KOPT-K1 (cell line): Measurements from ENCODE around the gene COLQ.
"Not testable (repeated sequence)": the region's sequence is repeated elsewhere in the genome, so short reads cannot be mapped to it uniquely, and the experiment has no call there.

ENCODE experiments used
- H3K27ac ChIP-seq: fragments of 200-600 bp; sonication (generic); 2 replicates; pipeline ENCODE4 v1.5.1; 2016; ENCODE audit warnings: antibody characterized with exemption, mild to moderate bottlenecking, low read depth, low read length; ENCODE audit not compliant: poor library complexity, severe bottlenecking
- H3K36me3 ChIP-seq: fragments of 200-600 bp; sonication (generic); 2 replicates; pipeline ENCODE4 v1.5.1; 2017; ENCODE audit warnings: antibody characterized with exemption, mild to moderate bottlenecking, low read length, moderate library complexity; ENCODE audit not compliant: insufficient read depth
- H3K9me3 ChIP-seq: fragments of 200-600 bp; sonication (generic); 2 replicates; pipeline ENCODE4 v1.5.1; 2017; ENCODE audit warnings: antibody characterized with exemption, low read length, mild to moderate bottlenecking; ENCODE audit not compliant: insufficient read depth, poor library complexity, severe bottlenecking

The COLQ gene

GRCh38 chr3:15410966-15411365 is 110.5 kb downstream of the COLQ start:
- not testable (repeated sequence) for H3K9me3 ChIP-seq, H3K27ac ChIP-seq
- H3K36me3 ChIP-seq: peaks cover 78% of the 10 kb centered on the region

- Histone ChIP-seq H3K36me3 (peaks cover 66% of the 10 kb centered on the region), H3K27ac (no peak overlapping the region), H3K9me3 (no peaks in the 10 kb centered on the region)
Observed at GRCh38 chr3:15409774-15410173, 111.7 kb downstream of the COLQ start.

GRCh38 chr3:15409239-15409638 is 112.3 kb downstream of the COLQ start:
- Histone ChIP-seq H3K36me3 (peaks cover 60% of the 10 kb centered on the region), H3K9me3 (no peaks in the 10 kb centered on the region), H3K27ac (no peak overlapping the region)

GRCh38 chr3:15405448-15406050 is 116.0 kb downstream of the COLQ start:
- H3K36me3 ChIP-seq: peaks cover 25% of the 10 kb centered on the region
- no peak overlapping the region for H3K27ac ChIP-seq
- H3K9me3 ChIP-seq: no peaks in the 10 kb centered on the region

GRCh38 chr3:15404767-15405166 is 116.7 kb downstream of the COLQ start:
- peaks cover 18% of the 10 kb centered on the region for H3K36me3 ChIP-seq
- no peaks in the 10 kb centered on the region for H3K9me3 ChIP-seq
- H3K27ac ChIP-seq: no peak overlapping the region

- H3K27ac ChIP-seq: no peak overlapping the region
- H3K36me3 ChIP-seq: peaks cover 10% of the 10 kb centered on the region
- H3K9me3 ChIP-seq: no peaks in the 10 kb centered on the region
Observed at GRCh38 chr3:15403965-15404364, 117.5 kb downstream of the COLQ start.

GRCh38 chr3:15403495-15403894 is 118.0 kb downstream of the COLQ start:
- Histone ChIP-seq H3K9me3 (no peaks in the 10 kb centered on the region), H3K36me3 (peaks cover 5% of the 10 kb centered on the region; the same call in 1 of the 2 replicates), H3K27ac (no peak overlapping the region)

- Histone ChIP-seq H3K36me3 (no peaks in the 10 kb centered on the region), H3K27ac (no peak overlapping the region), H3K9me3 (no peaks in the 10 kb centered on the region)
Observed at GRCh38 chr3:15401936-15402335, 119.6 kb downstream of the COLQ start.
